22Rv1 (cell line): ENCODE data around the gene SLC7A5.
"Not testable (repeated sequence)": the region's sequence is repeated elsewhere in the genome, so short reads cannot be mapped to it uniquely, and the experiment has no call there.

ENCODE experiments used
- H3K27ac ChIP-seq: fragments of 450-650 bp; 2 replicates; pipeline ENCODE4 v1.5.1; 2017
- ZFX ChIP-seq: fragments of 450-650 bp; IDR thresholded peaks from 2 replicates; pipeline ENCODE4 v1.6.1; 2017; ENCODE audit warnings: antibody characterized with exemption, borderline replicate concordance
- TF ChIP-seq, protein P1 (sequence below): fragments of 450-650 bp; IDR thresholded peaks from 2 replicates; pipeline ENCODE4 v1.5.1; 2017; ENCODE audit warnings: mild to moderate bottlenecking

SLC7A5 gene

DNA sequence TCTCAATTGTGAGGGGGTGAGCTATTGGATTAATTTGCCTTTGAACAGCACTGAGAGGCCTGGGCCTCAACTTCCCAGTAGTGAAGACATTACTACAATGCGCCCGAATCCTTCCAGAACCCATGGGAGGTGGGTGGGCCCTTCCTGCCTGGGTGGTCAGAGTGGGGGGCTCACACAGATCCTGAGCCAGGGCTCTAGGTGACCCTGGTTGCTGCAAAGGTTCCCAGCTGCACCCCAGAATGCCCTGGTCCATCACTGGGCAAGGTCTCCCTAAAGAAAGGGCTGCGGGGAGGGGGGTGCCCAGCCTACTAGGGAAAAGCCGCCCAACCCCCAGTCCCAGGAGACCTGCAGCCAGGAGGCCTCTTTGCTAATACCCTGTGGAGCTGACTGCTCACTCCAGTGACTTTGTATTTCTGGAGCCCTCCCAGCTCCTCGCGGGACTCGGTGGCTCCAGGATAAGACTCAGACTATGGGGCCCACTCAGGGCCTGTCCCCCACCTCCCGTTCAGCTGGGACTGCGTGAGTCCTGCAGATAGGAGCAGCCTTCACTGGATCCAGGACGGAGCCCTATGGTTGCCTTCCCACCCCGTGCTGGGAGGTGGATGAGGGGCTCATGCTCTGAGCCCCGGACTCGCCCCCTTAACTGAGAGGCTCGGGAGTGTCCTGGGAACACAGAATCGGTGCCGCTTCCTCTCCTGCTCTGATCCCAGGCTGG lies 40.2 kb downstream of the SLC7A5 start:
- TF ChIP-seq ZFX, result no peak
- TF ChIP-seq, protein P1, sequence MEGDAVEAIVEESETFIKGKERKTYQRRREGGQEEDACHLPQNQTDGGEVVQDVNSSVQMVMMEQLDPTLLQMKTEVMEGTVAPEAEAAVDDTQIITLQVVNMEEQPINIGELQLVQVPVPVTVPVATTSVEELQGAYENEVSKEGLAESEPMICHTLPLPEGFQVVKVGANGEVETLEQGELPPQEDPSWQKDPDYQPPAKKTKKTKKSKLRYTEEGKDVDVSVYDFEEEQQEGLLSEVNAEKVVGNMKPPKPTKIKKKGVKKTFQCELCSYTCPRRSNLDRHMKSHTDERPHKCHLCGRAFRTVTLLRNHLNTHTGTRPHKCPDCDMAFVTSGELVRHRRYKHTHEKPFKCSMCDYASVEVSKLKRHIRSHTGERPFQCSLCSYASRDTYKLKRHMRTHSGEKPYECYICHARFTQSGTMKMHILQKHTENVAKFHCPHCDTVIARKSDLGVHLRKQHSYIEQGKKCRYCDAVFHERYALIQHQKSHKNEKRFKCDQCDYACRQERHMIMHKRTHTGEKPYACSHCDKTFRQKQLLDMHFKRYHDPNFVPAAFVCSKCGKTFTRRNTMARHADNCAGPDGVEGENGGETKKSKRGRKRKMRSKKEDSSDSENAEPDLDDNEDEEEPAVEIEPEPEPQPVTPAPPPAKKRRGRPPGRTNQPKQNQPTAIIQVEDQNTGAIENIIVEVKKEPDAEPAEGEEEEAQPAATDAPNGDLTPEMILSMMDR, result no peak
- H3K27ac ChIP-seq, result no peak overlapping the region

DNA sequence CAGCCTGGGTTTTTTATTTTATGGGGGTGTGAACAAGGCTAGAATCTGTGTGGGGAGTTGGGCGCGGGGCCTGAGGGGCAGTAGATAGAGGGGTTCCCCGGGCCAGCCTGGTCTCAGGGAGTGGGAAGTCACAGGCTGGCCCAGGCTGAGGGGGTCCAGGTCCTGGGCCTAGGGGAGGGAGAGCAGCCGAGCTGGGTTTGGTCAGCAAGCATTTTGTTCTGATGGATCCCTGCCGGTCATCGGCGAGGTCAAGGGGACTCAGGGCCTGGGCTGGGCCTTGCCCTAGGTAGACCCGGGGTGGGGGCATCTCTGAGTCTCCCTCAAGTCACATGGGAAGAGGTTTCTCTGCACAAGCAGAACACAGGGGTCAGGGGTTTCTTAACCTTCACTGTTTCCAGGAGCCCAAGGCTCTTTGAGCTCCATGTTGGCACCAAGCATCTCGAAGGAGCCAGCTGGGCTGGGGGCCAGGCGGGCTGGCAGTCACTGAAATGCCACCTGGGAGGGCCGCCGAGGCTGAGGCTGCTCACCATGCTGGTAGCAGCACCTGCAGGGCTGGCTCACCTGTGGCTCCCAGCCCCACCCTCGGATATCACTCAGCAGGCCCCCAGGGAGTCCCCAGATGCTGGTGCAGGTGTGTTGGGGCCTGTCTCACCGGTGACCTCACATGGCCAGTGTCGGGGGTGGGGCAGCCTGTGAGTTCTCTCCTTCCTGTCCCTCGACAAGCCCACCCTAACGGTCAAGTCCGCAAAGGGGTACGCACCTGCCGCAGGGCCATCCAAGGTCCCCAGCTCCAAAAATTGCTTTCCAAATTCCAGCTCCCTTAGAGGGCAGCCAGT lies 41.0 kb downstream of the SLC7A5 start:
- no peak for TF ChIP-seq ZFX
- TF ChIP-seq, protein P1, result no peak
- H3K27ac ChIP-seq, result no peak overlapping the region

GRCh38 chr16:87827588-87827915 lies 41.8 kb downstream of the SLC7A5 start:
- H3K27ac ChIP-seq, result not testable (repeated sequence)

- no peak overlapping the region for H3K27ac ChIP-seq
- TF ChIP-seq, protein P1, result no peak
- TF ChIP-seq ZFX, result no peak
Observed at GRCh38 chr16:87826798-87827587, 42.3 kb downstream of the SLC7A5 start.

GRCh38 chr16:87826407-87826797 lies 42.9 kb downstream of the SLC7A5 start:
- H3K27ac ChIP-seq, result not testable (repeated sequence)

GRCh38 chr16:87825842-87826120 lies 43.5 kb downstream of the SLC7A5 start:
- H3K27ac ChIP-seq, result not testable (repeated sequence)

DNA sequence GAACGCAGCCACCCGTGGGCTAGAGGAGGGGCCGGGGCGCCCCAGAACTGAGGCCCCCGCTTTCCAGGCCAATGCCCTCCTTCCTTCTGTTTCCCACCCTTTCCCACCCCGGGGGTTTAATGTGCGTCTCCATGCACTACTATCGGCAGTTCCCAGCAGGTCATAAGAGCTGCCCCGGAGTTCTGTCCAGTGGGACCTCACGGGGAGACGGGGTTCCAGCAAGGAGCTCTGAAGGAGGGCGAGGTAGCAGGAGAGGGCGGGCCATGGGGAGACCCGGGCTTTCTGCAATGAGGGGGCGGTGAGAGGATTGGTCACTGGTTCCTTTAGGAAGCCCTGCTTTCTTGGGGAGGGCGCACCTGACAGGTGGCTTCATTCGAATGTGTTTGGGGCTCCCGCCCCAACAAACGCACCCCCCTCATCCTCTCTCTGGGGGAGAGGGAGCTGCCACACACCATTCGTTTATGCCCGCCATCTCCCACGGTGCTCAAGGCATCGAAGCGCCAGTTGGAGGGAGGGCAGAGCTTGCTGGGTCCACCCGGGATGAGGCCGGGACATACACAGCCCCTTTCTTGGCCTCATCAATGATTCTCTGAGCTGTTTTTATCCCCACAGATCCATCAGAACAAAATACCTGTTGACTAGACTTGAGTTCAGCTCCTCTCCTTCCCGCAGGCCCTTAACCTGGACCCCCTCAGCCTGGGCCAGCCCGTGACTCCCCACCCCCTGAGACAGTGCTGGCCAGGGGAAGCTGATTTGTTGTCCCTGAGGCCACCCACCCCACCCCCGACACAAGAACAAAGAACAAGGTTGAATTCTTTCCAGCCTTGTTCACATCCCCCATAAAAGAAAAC lies 44.1 kb downstream of the SLC7A5 start:
- TF ChIP-seq, protein P1, result no peak
- TF ChIP-seq ZFX, result no peak
- no peak overlapping the region for H3K27ac ChIP-seq

GRCh38 chr16:87824016-87824990 lies 45.0 kb downstream of the SLC7A5 start:
- TF ChIP-seq ZFX, result no peak
- TF ChIP-seq, protein P1, result no peak
- H3K27ac ChIP-seq, result no peak overlapping the region
